TTC549 (cell line): Measurements from ENCODE around the gene SNX17.
"Not testable (repeated sequence)": the region's sequence is repeated elsewhere in the genome, so short reads cannot be mapped to it uniquely, and the experiment has no call there.

Source experiments
- FAIRE-seq: peaks from 2 replicates; lab custom pipeline; 2012; peaks lifted over from hg19 to GRCh38; lab: Jason Lieb, UNC

Gene SNX17

DNA sequence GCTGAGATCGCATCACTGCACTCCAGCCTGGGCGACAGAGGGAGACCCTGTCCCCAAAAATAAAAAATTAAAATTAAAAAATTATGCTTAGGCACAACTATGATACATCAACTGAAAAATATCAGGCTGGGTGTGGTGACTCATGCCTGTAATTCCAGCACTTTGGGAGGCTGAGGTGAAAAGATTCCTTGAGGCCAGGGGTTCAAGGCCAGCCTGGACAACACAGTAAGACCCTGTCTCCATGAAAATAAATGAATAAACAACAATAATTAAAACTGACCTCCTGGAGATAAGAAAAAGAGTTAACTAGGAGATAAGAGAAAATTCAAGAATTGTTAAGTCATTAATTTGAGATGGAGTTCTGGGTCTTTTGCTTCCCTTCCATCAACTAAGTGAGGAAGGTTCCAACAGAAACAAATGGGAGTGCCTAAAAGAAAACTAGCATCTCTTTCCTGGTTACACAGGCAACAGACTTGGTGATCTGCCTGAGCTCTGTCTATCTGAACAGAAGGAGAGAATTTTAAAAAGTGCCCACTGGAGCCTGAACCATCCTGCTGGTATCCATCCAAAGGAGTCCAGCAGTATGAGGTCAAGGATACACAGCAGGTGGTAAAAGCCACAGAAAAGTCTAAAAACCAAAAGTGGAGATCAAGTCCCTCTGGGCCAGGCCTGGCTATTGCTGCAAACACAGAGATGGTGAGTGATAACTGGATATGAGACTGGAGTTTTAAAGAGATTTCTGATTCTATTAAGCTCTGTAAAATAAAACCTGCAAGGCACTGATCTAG, 30.1 kb downstream of the SNX17 start:
- FAIRE-seq, result no peak

DNA sequence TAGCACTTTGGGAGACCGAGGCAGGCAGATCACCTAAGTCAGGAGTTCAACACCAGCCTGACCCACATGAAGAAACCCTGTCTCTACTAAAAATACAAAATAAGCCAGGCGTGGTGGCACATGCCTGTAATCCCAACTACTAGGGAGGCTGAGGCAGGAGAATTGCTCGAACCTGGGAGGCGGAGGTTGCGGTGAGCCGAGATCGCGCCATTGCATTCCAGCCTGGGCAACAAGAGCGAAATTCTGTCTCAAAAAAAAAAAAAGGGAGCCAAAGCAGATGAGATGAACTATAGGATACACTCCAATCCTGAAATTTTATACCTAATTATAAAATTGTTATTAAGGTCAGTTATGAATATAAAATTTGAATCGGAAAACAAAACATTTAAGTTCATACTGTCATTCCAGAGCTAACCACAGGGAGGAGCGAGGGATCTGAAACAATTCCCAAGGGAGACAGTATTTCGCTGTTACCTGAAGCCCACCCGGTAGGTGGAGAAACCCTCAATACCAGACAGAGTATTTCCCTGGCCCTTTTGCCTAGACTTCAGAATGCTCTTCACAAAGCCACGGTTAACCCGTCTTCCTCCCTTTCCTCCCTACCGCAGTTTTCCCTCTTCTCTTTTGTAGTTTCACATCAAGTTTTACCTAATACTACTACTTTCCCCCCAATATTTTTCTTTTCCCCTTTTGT, 37.5 kb downstream of the SNX17 start:
- peak; percentile 40 for FAIRE-seq

DNA sequence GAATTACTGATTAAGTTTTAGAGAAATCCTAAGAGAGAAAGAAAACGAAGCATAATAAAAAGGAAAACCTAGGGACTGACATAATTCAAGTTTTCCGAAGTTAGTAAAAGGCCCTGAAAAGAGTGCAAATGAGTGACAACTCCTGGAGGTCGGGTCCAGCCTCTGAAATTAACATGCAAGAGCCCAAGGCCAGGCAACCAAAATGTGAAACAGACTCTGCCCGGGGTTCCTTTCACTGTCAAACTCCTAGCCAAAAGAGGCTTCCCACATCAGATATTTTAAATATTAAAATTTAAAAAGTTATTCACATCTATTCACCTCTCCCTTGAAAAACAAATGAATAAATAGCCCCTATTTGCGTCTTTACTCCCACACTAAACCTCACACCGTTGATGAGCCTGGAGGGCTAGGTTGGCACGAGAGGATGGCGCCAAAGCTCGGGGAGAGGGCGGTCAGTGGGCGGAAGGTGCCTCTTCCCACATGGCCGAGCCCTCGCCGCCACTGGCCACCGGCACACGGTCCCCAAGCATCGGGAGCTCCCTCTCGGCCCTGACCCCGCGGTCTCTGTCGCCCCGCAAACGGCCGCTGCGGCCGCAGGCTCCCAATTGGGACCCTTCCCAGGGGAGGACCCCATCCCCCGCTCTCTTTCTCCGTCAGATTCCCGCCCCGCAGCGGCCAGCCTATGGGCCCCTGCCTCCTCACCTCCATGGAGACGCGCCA, 38.3 kb downstream of the SNX17 start:
- FAIRE-seq, result no peak

DNA sequence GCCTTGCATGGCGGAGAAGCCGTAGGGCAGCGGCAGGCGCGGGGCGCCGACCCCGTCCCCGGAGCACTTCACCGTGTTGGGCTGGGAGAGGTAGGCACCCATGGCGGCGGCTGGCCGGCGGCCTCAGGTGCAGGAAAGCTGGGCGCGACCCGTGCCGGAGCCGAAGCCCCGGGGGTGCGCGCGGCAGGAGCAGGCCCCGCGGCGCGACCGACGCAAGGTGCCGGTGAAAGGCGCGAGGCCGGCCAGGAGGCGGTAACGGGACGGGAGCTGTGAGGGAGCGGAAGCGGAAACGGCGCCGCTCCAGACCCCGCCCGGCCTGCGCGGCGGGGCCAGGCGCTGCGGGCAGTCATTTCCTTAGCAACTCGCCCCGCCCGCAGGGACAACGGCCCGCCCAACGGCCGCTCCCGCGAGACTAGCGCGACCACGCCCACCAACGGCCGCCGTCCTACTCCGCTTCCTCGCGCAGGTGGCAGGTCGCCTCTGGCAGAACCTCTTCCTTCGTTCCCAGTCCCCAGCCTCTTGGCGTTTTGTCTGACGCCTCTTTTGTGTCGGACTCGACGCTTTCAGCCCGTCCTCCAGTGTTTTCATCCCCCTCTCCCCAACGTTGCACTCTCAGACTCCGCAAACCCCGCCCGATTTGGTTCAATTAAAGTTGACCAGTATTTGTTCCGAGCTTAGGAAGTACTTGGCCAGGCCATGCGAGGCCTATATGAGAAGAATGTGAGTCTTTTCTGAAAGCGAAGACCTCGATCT, 39.1 kb downstream of the SNX17 start, which contains the start of gene PPM1G:
PPM1G (minus strand) TSS at position 271 of the 753 bp plus-strand sequence; CDS start at position 102, 169 bp downstream.
- FAIRE-seq, result no peak

DNA sequence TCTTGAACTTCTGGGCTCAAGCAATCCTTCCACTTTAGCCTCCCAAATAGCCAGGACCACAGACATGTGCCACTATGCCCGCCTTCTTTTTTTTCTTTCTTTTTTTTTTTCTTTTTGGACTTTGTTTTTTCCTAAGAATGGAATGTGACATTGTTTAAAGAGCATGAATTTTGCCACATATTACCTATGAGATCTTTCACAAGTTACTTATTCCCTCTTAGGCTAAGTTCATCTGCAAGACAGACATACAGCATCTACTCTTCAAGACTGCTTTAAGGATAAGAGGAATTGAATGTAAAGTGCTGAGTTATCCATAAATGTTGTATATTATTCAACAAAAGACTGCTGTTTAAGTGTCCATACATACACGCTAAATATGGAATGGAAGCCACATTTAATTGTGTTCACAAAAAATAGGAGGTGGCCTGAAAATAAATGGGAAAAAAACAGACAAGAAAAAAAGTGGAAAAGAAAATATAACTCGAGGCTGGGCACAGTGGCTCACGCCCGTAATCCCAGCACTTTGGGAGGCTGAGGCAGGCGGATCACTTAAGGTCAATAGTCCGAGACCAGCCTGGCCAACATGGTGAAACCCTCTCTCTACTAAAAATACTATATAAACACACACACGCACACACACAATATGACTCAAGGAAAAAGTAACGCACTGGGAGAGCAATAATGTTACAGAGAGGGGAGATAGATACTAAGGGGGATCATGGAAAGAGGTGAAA, 42.2 kb downstream of the SNX17 start:
- FAIRE-seq, result no peak

DNA sequence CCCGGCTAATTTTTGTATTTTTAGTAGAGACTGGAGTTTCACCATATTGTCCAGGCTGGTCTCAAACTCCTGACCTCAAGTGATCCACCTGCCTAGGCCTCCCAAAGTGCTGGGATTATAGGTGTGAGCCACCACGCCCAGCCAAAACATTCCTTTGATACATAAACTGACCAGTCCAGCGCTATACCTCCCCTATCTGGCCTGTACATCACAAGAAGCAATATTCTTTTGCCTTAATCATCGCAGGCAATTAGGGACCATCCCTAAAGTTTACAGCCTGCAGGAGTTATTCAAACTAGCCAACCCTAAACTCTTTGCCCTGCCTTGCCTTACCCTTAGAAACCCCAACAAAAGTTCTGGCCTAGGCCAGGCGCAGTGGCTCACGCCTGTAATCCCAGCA, 45.7 kb downstream of the SNX17 start:
- no peak for FAIRE-seq

DNA sequence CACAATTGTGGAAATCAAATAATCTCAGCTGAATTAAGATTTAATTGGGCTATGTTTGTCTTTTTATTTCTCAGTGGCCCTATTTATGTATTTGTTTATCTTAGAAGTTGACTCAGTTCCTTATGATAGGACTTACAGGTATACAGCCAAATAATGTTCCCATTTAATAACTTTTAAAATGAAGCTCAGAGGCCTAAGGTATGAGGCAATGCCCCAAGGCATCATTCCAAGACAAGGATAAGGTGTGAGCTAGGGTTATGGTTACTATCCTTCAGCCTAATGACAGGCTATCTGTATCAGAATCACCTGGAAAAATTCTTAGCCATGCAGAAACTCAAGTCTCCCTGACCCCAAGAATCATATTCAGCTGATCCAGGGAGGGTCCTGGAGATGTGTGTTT, 50.6 kb downstream of the SNX17 start:
- no peak for FAIRE-seq

DNA sequence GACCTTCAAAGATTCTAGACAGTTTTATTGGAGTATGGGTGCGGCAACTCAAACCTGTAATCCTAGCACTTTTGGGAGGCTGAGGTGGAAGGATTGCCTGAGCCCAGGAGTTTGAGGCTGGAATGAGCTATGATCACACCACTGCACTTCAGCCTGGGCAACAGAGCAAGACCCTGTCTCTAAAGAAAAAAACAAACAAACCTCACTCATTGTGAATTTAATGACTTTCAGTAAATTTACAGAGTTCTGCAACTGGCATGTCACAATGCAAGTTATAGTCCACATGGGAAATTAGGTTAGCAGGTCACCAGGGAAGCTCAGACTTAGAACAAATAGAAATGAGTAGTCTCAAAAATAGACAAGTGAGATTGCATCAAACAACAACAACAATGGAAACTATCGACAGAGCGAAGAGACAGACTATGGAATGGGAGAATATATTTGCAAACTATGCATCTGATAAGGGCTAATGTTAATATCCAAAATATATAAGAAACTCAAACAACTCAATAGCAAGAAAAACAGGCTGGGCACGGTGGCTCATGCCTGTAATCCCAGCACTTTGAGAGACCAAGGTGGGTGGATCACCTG, 51.3 kb downstream of the SNX17 start:
- FAIRE-seq, result no peak

DNA sequence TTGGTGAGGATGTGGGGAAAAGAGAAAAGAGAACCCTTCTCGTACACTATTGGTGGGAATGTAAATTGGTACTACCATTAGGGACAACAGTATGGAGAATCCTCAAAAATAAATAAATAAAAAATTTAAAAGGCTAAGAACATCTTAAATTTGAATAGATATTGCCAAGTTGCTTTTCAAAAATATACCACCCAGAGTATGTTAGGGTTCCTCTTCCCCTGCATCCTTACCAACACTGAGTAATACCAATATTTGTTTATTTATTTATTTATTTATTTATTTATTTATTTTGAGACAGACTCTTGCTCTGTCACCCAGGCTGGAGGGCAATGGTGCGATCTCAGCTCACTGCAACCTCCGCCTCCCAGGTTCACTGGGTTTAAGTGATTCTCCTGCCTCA, 52.5 kb downstream of the SNX17 start:
- no peak for FAIRE-seq

DNA sequence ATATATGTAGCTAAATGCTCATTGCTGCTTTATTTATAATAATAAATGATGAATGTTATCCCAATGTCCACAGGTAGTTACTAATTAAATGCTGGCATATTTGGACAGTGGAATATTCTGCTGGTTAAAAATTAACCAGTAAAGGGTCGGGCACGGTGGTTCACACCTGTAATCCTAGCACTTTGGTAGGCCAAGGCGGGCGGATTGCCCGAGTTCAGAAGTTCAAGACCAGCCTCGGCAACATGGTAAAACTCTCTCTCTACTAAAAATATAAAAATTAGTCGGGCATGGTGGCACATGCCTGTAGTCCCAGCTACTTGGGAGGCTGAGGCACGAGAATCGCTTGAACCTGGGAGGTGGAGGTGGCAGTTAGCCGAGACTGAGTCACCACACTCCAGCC, 54.6 kb downstream of the SNX17 start:
- not testable (repeated sequence) for FAIRE-seq
